GM12878 (cell line): ENCODE data around the gene ZNF282. TPM values are rescaled to one million over a fixed set of nuclear protein-coding genes. Genes with fewer than 3 reads are reported as not detected.
A peak's percentile ranks its signal among the peaks of the same experiment; 100 is the strongest.

Experiments used
- BHLHE40 ChIP-seq, 2 experiments: fragments of 450-650 bp in 1 of 2; IDR thresholded peaks; 2 replicates each; pipeline ENCODE4 v1.6.1; 2011 to 2017; ENCODE audit warnings: low read depth in 2 of 2, borderline replicate concordance in 1 of 2, improper control_type of control experiment in 1 of 2, low read length in 1 of 2, mild to moderate bottlenecking in 1 of 2
- BRCA1 ChIP-seq: IDR thresholded peaks from 2 replicates; pipeline ENCODE4 v1.6.1; 2011; ENCODE audit warnings: low read depth, low read length, improper control_type of control experiment
- CEBPB ChIP-seq, 2 experiments: fragments of 150-350 bp in 1 of 2; IDR thresholded peaks; 2 replicates each; pipeline ENCODE4 v1.6.1; 2012 to 2014; ENCODE audit warnings: low read depth in 2 of 2, low read length in 2 of 2, borderline replicate concordance in 1 of 2, inconsistent platforms in 1 of 2
- HCFC1 ChIP-seq: fragments of 150-350 bp; IDR thresholded peaks from 2 replicates; pipeline ENCODE4 v1.6.1; 2014; ENCODE audit warnings: low read length
- IKZF1 ChIP-seq: fragments of 450-650 bp; conservative IDR thresholded peaks from 2 replicates; pipeline ENCODE4 v1.6.1; 2017; ENCODE audit warnings: antibody characterized with exemption, mild to moderate bottlenecking
- IRF4 ChIP-seq: IDR thresholded peaks from 2 replicates; pipeline ENCODE4 v1.6.1; 2011; ENCODE audit warnings: low read depth, low read length
- NR2C2 ChIP-seq: IDR thresholded peaks from 2 replicates; pipeline ENCODE4 v1.6.1; 2011; ENCODE audit warnings: borderline replicate concordance, low read depth; ENCODE audit not compliant: control insufficient read depth, insufficient read length
- NRF1 ChIP-seq: conservative IDR thresholded peaks from 2 replicates; pipeline ENCODE4 v1.6.1; 2011; ENCODE audit warnings: mild to moderate bottlenecking, low read depth, low read length, improper control_type of control experiment
- POLR2AphosphoS2 ChIP-seq: IDR thresholded peaks from 2 replicates; pipeline ENCODE4 v1.6.1; 2011; ENCODE audit warnings: low read depth, mild to moderate bottlenecking, low read length, improper control_type of control experiment, moderate library complexity
- RAD21 ChIP-seq: IDR thresholded peaks from 2 replicates; pipeline ENCODE4 v1.6.1; 2011; ENCODE audit warnings: mild to moderate bottlenecking, low read depth, low read length, moderate library complexity; ENCODE audit not compliant: insufficient read depth
- RB1 ChIP-seq: fragments of 450-650 bp; formaldehyde crosslinking; IDR thresholded peaks from 2 replicates; pipeline ENCODE4 v1.6.1; 2017; ENCODE audit warnings: mild to moderate bottlenecking, borderline replicate concordance
- RBBP5 ChIP-seq: fragments of 200-600 bp; sonication (generic); conservative IDR thresholded peaks from 2 replicates; pipeline ENCODE4 v1.6.1; 2016
- SPI1 ChIP-seq: IDR thresholded peaks from 2 replicates; pipeline ENCODE4 v1.6.1; 2011; ENCODE audit warnings: low read depth, mild to moderate bottlenecking, low read length, moderate library complexity, borderline replicate concordance; ENCODE audit not compliant: insufficient read depth
- SREBF1 ChIP-seq: IDR thresholded peaks from 2 replicates; pipeline ENCODE4 v1.6.1; 2012; ENCODE audit warnings: mild to moderate bottlenecking, low read length
- TBL1XR1 ChIP-seq: IDR thresholded peaks from 2 replicates; pipeline ENCODE4 v1.6.1; 2012; ENCODE audit warnings: low read depth, low read length, improper control_type of control experiment
- TCF7 ChIP-seq: IDR thresholded peaks from 2 replicates; pipeline ENCODE4 v1.6.1; 2014; ENCODE audit warnings: antibody characterized with exemption, borderline replicate concordance
- WRNIP1 ChIP-seq: IDR thresholded peaks from 2 replicates; pipeline ENCODE4 v1.6.1; 2011; ENCODE audit warnings: low read depth, low read length, improper control_type of control experiment, borderline replicate concordance
- YY1 ChIP-seq: IDR thresholded peaks from 2 replicates; pipeline ENCODE4 v1.6.1; 2011; ENCODE audit warnings: low read depth, mild to moderate bottlenecking, low read length
- ZNF622 ChIP-seq: fragments of 450-650 bp; IDR thresholded peaks from 2 replicates; pipeline ENCODE4 v1.6.1; 2017; ENCODE audit warnings: mild to moderate bottlenecking, inconsistent platforms
- polyA plus RNA-seq, 11 experiments: library from polyadenylated mRNA; depleted of rRNA in 4 of 11; unstranded in 6 of 11; stranded (reverse) in 5 of 11; fragments of >200 nt; fragmentation: Nextera tagmentation in 4 of 11; fragmentation: Illumina TruSeq in 1 of 11; extraction: Ambion mirVana in 4 of 11; extraction: Trizol in 1 of 11; gene quantifications; 1 replicate in 1 of 11; 2 replicates in 10 of 11; pipeline versions ENCODE4 v1.2.1 to v1.2.3, GENCODE V29; 2011 to 2016; ENCODE audit warnings: inconsistent platforms in 2 of 11, missing spikeins in 2 of 11, low read depth in 1 of 11
- total RNA-seq, 4 experiments: library from RNA; depleted of rRNA in 3 of 4; stranded (reverse); fragments of >200 nt in 3 of 4; fragmentation: Illumina TruSeq in 1 of 4; extraction: Trizol in 1 of 4; gene quantifications; 2 replicates each; pipeline versions ENCODE4 v1.2.1 to v1.2.3, GENCODE V29; 2013 to 2021
- TF ChIP-seq, protein P1 (sequence below): IDR thresholded peaks from 2 replicates; pipeline ENCODE4 v1.6.1; 2011; ENCODE audit warnings: borderline replicate concordance, low read depth, mild to moderate bottlenecking, moderate library complexity, mixed read lengths, low read length; ENCODE audit not compliant: insufficient read depth; ENCODE audit errors: extremely low read length
- TF ChIP-seq, protein P2 (sequence below): IDR thresholded peaks from 2 replicates; pipeline ENCODE4 v1.6.1; 2012; ENCODE audit warnings: low read depth, low read length, improper control_type of control experiment
- TF ChIP-seq, protein P3 (sequence below): fragments of 450-650 bp; IDR thresholded peaks from 2 replicates; pipeline ENCODE4 v1.6.1; 2016; ENCODE audit warnings: mild to moderate bottlenecking, moderate library complexity, borderline replicate concordance

ZNF282 gene
- total and polyA plus RNA-seq, 10 of the 15 experiments (the other 5 are each of a cell fraction or from before 2014, with no cell fraction given) = 0.35 to 28.4 (median 8.1) TPM

DNA sequence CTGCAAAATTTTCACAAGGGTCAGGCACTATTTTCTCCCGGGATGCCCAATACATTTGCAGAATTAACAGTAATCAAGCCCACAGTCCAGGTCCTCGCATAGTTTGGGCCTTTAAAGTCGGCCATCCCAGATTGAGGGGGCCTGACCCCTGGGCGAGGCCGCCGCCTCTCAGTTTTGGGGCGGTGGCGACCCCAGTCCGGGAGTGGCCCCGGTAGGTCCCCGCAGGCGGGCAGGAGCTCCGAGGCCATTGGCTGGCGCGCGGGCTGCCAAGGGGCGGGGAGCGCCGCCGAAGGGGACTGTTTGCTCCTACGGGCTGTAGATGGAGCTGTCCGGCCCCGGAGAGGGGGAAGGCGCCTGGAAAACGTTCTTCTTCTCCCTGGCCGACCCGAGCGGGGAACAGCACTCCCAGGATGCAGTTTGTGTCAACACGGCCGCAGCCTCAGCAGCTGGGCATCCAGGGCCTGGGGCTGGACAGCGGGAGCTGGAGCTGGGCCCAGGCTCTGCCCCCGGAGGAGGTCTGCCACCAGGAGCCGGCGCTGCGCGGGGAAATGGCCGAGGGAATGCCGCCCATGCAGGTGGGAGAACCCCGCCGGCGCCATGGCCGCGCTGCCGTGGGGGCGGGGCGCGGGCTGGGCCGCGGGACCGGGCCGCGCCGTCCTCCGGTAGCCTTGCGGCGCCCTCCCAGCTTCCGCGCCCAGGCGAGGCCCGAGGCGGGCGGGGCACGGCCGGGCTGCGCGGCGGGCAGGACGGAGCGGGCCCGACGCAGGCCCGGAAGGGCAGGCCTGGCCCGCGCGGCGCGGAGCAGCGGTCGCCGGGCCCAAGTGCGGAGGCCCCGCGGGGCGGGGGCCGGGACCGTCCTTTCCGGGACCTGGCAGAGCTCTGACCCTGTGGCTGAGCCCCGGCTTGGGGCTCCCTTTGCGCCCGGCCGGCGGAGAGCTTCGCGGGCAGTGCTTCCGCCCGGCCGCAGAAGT is at the start of gene ZNF282 (continued):
- no peak for TF ChIP-seq SREBF1
- TF ChIP-seq, protein P1, sequence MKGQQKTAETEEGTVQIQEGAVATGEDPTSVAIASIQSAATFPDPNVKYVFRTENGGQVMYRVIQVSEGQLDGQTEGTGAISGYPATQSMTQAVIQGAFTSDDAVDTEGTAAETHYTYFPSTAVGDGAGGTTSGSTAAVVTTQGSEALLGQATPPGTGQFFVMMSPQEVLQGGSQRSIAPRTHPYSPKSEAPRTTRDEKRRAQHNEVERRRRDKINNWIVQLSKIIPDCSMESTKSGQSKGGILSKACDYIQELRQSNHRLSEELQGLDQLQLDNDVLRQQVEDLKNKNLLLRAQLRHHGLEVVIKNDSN = no peak
- TF ChIP-seq NR2C2 = no peak
- TF ChIP-seq WRNIP1 = no peak
- peak; percentile 43; the same call in 1 of the 2 replicates for TF ChIP-seq POLR2AphosphoS2
- TF ChIP-seq IKZF1 = peak; percentile 99
- TF ChIP-seq NRF1 = no peak
- TF ChIP-seq HCFC1 = no peak
- TF ChIP-seq, protein P2, sequence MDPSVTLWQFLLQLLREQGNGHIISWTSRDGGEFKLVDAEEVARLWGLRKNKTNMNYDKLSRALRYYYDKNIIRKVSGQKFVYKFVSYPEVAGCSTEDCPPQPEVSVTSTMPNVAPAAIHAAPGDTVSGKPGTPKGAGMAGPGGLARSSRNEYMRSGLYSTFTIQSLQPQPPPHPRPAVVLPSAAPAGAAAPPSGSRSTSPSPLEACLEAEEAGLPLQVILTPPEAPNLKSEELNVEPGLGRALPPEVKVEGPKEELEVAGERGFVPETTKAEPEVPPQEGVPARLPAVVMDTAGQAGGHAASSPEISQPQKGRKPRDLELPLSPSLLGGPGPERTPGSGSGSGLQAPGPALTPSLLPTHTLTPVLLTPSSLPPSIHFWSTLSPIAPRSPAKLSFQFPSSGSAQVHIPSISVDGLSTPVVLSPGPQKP = no peak
- no peak for TF ChIP-seq TBL1XR1
- peak; percentile 92 for TF ChIP-seq YY1
- TF ChIP-seq SPI1 = 0 out of 2 replicates have a peak, but pooled peaks have one; percentile 1
- TF ChIP-seq BRCA1 = no peak
- no peak for TF ChIP-seq IRF4
- TF ChIP-seq RAD21 = peak; percentile 38; the same call in 1 of the 2 replicates
- TF ChIP-seq RB1 = peak; percentile 81; the same call in 1 of the 2 replicates
- TF ChIP-seq ZNF622 = no peak
- TF ChIP-seq CEBPB (IDR thresholded peaks at IDR 0.05; ENCODE audit: borderline replicate concordance in 1 of 2, low read depth in 2 of 2, low read length in 2 of 2) = no peak
- peak in 1 of 2 experiments; percentile 41; a peak in 1 of 4 replicates for TF ChIP-seq BHLHE40 (IDR thresholded peaks at IDR 0.05; ENCODE audit: borderline replicate concordance in 1 of 2, low read depth in 2 of 2, low read length in 1 of 2)
- TF ChIP-seq RBBP5 = no peak
- no peak for TF ChIP-seq TCF7
- TF ChIP-seq, protein P3, sequence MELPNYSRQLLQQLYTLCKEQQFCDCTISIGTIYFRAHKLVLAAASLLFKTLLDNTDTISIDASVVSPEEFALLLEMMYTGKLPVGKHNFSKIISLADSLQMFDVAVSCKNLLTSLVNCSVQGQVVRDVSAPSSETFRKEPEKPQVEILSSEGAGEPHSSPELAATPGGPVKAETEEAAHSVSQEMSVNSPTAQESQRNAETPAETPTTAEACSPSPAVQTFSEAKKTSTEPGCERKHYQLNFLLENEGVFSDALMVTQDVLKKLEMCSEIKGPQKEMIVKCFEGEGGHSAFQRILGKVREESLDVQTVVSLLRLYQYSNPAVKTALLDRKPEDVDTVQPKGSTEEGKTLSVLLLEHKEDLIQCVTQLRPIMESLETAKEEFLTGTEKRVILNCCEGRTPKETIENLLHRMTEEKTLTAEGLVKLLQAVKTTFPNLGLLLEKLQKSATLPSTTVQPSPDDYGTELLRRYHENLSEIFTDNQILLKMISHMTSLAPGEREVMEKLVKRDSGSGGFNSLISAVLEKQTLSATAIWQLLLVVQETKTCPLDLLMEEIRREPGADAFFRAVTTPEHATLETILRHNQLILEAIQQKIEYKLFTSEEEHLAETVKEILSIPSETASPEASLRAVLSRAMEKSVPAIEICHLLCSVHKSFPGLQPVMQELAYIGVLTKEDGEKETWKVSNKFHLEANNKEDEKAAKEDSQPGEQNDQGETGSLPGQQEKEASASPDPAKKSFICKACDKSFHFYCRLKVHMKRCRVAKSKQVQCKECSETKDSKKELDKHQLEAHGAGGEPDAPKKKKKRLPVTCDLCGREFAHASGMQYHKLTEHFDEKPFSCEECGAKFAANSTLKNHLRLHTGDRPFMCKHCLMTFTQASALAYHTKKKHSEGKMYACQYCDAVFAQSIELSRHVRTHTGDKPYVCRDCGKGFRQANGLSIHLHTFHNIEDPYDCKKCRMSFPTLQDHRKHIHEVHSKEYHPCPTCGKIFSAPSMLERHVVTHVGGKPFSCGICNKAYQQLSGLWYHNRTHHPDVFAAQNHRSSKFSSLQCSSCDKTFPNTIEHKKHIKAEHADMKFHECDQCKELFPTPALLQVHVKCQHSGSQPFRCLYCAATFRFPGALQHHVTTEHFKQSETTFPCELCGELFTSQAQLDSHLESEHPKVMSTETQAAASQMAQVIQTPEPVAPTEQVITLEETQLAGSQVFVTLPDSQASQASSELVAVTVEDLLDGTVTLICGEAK = no peak
